ENCODE measurements around the gene RIPPLY3.

DNA sequence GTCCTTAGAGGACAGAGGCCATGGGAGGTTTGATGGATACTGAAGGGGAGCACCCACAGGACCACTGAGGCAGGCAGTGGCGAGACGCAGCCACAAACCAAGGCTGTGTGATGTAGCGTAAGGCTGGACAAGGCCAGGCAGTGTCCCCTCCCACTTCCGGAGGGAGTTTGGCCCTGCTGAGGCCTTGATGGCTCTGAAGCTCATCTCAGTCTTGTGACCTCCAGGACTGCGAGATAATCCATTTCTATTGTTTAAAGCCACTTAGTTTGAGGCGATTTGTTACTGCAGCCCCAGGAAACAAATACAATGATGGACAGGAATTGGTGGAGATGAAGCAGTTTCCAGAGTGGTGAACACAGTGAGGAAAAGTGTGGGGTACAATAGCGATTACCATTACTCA lies 51.1 kb downstream of the RIPPLY3 start:
- TF ChIP-seq, protein P1, sequence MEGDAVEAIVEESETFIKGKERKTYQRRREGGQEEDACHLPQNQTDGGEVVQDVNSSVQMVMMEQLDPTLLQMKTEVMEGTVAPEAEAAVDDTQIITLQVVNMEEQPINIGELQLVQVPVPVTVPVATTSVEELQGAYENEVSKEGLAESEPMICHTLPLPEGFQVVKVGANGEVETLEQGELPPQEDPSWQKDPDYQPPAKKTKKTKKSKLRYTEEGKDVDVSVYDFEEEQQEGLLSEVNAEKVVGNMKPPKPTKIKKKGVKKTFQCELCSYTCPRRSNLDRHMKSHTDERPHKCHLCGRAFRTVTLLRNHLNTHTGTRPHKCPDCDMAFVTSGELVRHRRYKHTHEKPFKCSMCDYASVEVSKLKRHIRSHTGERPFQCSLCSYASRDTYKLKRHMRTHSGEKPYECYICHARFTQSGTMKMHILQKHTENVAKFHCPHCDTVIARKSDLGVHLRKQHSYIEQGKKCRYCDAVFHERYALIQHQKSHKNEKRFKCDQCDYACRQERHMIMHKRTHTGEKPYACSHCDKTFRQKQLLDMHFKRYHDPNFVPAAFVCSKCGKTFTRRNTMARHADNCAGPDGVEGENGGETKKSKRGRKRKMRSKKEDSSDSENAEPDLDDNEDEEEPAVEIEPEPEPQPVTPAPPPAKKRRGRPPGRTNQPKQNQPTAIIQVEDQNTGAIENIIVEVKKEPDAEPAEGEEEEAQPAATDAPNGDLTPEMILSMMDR (IDR thresholded peaks at IDR 0.05): no peak
- no peak for TF ChIP-seq POLR2A (IDR thresholded peaks at IDR 0.05)

Data from esophagus squamous epithelium (tissue), 4 donors.